Sciatic nerve (tissue), 2 donors: ENCODE data around the gene UNCX. TPM values are rescaled to one million over a fixed set of nuclear protein-coding genes. Genes with fewer than 3 reads are reported as not detected.
"Not testable (repeated sequence)": the region's sequence is repeated elsewhere in the genome, so short reads cannot be mapped to it uniquely, and the experiment has no call there.

ENCODE experiments used
- ATAC-seq: fragments of 200-7000 bp; cut with Tn5 transposase; one replicate; pipeline ENCODE4 v1.9.1; 2020; ENCODE audit warnings: mild to moderate bottlenecking, moderate library complexity
- DNase-seq: peaks from one replicate; pipeline ENCODE4 v3.0.0-alpha.2; 2020; ENCODE audit warnings: low spot score
- intact Hi-C: fragments of 100-400 bp; cut with DNase I; formaldehyde crosslinking; loops from one replicate; pipeline ENCODE4 v1.14.2; 2022
- total RNA-seq: library from RNA; stranded (reverse); fragmentation: NEBNext Ultra II Directional; extraction: Animal tissue kit (Norgen Biotek cat#: 25700); gene quantifications from one replicate; pipeline ENCODE4 v1.2.1, GENCODE V29; 2021
- donor health status: DM: no; HTN: no; CAD: no.
- donor health status: DM: no; HTN: no; CAD: no.

The UNCX gene
- total RNA-seq, 1 donor from 2014 or later, result not detected

GRCh38 chr7:1267016-1267900 lies 34.6 kb downstream of the UNCX start:
- DNase-seq (no peak), ATAC-seq (no peak)
- intact Hi-C loops, result no loop called here

- no peak for ATAC-seq
Observed at GRCh38 chr7:1268076-1268815, 35.6 kb downstream of the UNCX start.

GRCh38 chr7:1268866-1269265 lies 36.2 kb downstream of the UNCX start:
- no peak for ATAC-seq
- DNase-seq, result no peak
- intact Hi-C loops, result no loop called here

More at GRCh38 chr7:1268076-1268815, 35.6 kb downstream of the UNCX start:
- no peak for DNase-seq
- intact Hi-C loops, result no loop called here

DNA sequence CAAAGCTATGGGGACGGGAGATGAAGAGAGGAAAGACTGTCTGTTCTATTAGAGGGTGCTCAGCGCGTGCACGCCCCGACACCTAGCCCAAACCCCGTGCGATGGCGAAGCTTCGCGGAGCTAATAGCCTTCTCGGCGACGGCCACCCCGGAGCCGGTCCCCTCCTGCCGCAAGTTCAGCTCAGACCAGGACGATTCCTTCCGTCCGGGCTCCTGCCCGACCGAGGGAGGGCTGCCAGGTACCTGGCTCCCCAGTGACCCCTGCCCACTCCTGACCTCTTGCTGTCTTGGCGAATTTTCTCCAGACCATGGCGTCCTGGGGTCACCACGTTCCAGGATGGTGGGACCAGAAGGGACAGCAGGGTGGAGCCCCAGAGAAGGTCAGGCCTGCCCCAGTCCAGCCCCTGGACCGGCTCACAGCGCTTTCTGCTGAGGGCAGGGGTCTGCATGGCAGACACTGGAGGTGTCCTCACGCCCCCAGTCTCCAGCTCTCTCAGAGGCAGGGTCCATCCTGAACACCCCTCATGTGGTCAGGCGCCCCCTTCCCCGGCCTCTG lies 36.7 kb downstream of the UNCX start:
- peak; percentile 17 for ATAC-seq
- intact Hi-C loops, result no loop called here
- DNase-seq, result no peak

DNA sequence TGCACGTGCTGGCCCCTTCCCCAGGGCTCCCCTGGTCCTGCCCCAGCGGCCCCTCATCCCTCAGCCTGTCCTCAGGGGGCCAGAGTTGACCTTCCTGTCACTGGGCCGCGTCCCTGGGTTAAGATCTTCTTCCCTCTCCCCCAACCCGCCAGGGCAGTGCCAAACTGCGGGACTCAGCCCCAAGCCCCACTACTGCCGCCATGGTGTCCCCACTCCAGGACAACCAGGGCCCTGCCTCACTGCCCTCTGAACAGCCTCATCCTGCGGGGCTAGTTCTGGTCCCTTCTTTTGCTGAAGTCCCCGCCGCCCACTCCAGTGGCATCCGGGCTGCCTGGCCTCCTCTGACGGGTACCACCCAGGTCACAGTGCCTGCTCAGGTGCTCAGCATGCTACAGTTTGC lies 37.5 kb downstream of the UNCX start:
- intact Hi-C loops, result no loop called here
- DNase-seq, result no peak
- no peak for ATAC-seq

- intact Hi-C loops, result no loop called here
- DNase-seq, result no peak
- ATAC-seq, result no peak
Observed at GRCh38 chr7:1271046-1271445, 38.4 kb downstream of the UNCX start.

DNA sequence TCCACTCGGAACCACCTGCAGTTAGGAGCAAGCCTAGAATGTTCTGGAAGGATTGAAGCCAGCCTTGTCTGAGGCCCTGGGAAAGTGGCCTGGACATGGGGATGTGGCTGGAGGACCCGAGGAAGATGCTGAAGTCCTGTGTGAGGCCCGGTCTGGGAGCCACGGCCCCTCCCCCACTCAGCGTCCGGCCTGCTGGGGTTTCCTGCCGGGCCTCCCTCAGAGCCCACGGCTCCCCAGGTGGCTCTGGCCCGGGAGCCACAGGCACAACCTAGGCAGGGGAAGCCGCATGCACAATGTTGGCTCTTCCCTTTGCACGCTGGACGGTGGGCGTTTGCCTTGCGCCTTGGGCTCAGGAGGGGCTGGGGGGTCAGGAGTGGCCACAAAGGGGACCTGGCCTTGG lies 39.0 kb downstream of the UNCX start:
- intact Hi-C loops, result no loop called here
- DNase-seq (no peak), ATAC-seq (no peak)

DNA sequence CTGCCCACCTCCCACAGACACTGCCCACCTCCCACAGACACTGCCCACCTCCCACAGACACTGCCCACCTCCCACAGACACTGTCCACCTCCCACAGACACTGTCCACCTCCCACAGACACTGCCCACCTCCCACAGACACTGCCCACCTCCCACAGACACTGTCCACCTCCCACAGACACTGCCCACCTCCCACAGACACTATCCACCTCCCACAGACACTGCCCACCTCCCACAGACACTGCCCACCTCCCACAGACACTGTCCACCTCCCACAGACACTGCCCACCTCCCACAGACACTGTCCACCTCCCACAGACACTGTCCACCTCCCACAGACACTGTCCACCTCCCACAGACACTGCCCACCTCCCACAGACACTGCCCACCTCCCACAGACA lies 39.5 kb downstream of the UNCX start:
- DNase-seq, ATAC-seq, intact Hi-C loops: not testable (repeated sequence)

DNA sequence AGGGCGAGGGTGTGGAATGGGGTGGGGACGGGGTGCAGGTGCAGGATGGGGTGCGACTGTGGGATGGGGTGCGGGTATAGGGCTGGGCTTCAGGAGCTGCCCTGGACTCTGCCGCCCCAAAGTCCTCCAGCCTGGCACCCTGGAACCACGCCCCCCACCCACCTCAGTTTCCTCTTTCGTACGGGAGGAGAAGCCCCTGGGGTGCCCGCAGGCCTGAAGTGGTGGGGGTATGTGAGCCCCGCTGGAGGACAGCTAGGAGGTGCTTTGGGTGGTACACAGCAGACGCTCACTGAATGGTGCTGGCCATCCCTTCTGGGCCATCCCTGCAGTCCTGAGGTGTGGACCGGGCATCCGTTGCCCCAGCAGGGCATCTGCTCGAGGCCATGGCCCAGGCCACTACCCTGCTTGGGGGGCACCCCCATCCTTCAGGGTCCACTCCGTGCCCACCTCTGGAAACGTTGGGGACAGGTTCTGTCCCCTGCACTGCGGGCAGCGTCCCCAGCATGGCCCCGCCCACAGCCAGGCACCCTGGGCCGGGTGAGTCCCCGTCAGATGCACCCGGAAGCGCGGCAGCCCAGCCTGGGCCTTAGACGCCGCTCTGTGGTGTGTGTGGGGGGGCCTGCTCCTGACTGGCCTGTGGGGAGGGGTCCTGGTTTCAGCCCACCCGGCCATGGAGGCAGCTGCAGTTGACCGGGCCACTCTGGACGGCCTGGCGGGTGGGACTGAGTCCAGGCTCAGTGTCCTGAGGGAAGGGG lies 41.6 kb downstream of the UNCX start:
- ATAC-seq (no peak), DNase-seq (no peak)
- intact Hi-C loops, result no loop called here

DNA sequence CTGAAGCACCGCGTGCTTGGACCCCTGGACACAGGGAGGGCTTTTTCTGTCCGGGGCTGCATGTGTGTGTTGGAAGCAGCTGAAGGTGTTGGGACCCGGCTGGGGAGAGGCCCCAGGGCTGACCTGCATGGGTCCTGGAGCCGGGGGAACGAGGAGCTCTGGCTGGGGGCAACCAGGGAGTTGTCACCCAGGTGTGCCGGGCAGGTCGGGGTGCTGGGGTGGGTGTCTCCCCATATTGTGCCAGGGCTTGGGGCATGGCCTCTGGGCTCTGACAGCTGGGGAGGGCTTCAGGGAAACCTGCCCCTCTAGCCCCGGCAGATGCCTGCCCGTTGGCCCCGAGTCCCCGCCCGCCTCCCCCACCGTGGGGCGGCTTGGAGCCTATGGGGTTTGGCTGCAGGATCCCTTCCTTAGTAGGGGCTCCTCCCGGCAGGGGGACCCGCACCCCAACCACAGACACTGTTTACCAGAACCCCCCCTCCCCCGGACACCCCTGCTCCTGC lies 42.3 kb downstream of the UNCX start:
- DNase-seq (no peak), ATAC-seq (no peak)
- intact Hi-C loops, result no loop called here

DNA sequence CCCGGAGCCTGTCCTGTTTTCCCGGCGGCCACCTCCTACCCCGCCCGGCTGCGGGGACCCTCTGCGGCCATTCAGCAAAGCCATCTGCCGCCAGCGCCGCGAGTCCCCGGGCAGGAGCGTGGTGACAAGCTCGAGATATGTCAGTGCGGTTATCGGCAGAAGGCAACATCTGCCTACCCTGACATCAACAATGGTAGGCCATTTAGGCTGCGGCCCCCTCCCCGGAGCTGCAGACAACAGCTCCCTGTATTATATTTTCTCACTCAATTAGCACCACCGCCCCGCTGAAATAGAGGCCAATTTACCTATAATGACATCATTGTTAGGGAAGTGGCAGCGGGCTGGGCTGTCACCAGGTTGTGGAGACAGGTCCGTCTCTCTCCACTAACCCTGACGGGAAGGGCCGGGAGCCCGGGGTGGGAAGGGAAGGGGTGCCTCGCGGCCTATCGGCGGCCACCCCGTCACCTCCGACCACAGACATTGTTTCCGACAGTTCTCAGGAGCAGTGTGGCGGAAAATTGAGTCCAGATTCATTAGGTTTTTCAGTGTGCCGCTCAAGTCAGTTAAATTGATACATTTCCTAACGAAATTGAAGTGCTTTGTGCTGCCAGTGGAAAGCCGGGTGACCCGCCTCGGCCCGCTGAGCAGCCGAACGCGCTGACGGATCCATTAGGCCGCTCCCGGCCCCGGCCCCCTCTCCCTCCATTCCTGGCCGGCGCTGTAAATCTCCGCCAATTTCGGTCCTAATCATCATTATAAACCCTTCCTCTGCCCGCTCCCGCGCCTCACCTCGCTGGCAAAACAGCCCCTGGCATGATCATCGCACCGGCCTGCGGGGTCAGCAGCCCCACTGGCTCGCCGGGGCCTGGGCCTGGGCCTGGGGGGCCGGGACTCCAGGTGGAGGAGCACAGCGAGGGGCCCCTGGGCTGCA lies 43.0 kb downstream of the UNCX start:
- ATAC-seq, result no peak
- intact Hi-C loops, result no loop called here
- no peak for DNase-seq

DNA sequence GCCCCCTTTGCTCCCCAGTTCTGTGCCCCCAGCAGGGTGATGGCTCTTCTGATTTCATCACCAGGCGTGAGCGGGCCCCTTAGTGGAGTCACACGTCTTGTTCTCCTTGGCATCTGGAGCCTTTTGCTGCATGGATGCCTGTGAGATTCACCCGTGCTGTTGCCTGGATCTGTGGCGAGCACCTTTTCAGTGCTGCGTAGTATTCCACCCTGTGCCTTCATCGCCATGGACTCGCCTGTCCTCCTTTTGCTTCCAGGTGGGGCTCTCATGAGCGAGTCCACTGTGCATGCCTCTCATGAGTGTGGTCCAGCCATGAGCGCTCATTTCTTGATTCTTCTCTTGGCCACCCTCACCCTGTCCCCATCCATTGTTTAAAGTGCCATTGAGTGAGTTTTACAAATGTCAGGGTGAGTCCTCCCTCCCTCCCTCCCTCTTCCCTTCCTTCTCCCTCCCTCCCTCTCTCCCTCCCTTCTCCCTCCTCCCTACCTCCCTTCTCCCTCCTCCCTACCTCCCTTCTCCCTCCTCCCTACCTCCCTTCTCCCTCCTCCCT lies 44.0 kb downstream of the UNCX start:
- no peak for ATAC-seq
- no peak for DNase-seq
- intact Hi-C loops, result no loop called here

- ATAC-seq (no peak), DNase-seq (no peak)
- intact Hi-C loops, result no loop called here
Observed at GRCh38 chr7:1278543-1278942, 45.9 kb downstream of the UNCX start.

DNA sequence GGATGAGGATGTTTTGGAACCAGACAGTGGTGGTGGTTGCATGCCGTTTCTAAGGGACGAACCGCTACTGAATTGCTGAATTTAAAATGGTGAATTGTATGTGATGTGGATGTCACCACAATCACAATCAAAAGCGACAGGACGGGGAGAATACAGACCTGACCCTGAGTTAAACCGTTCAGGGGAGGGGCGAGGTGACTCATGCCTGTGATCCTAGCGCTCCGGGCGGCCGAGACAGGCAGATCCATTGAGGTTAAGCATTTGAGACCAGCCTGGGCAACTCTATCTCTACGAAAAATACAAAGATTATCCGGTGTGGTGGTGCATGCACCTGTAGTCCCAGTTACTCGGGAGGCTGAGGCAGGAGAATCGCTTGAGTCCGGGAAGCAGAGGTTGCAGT lies 46.4 kb downstream of the UNCX start:
- ATAC-seq (no peak), DNase-seq (no peak)
- intact Hi-C loops, result no loop called here

GRCh38 chr7:1279895-1280294 lies 47.2 kb downstream of the UNCX start:
- intact Hi-C loops, ATAC-seq, DNase-seq: not testable (repeated sequence)

DNA sequence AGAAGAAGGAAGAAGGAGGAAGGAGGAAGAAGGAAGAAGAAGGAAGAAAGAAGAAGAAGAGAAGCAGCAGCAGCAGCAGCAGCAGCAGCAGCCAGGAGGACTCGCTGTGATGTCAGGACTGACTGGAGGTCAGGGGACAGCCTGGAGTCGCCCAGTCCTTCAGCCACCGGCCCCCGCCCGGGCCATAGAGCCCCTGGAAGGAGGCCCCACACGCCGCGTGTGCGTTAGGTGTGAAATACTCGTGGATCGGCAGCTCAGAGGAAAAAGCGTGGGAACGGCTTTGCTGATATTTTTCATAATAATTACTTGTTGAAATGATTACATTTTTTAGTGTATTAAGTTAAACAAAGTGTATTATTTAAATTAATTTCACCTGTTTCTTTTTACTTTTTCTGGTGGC lies 48.4 kb downstream of the UNCX start:
- DNase-seq (no peak), ATAC-seq (no peak)
- intact Hi-C loops, result no loop called here

DNA sequence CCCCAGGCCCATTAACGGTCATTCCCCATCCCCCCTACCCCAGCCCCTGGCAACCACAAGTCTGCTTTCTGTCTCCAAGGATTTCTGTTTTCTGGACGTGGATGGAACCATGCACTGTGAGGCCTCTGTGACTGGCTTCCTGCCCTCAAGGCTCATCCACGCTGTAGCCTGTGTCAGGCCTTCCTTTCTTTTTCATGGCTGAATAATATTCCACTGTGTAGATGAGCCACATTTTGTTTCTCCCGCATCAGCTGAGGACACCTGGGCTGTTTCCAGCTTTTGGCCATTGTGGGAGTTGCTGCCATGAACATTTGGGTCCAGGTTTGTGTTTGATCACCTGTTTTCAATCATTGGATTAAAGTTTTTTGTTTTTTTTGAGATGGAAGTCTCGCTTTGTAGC lies 50.0 kb downstream of the UNCX start:
- no peak for DNase-seq
- intact Hi-C loops, result no loop called here
- ATAC-seq, result no peak

GRCh38 chr7:1283337-1283736 lies 50.7 kb downstream of the UNCX start:
- no peak for ATAC-seq
- no peak for DNase-seq
- intact Hi-C loops, result no loop called here
